Stromal cell of bone marrow (primary cell): ENCODE data around the gene RNF141.

Experiments used
- DNase-seq: peaks from one replicate; pipeline ENCODE4 v3.0.0-alpha.2; 2012; ENCODE audit warnings: low read depth

RNF141 gene

GRCh38 chr11:10561043-10561818, 20.2 kb upstream of the RNF141 start:
- no peak for DNase-seq

GRCh38 chr11:10558288-10558687, 17.3 kb upstream of the RNF141 start:
- no peak for DNase-seq

- no peak for DNase-seq
Observed at GRCh38 chr11:10556590-10556989, 15.6 kb upstream of the RNF141 start.

- DNase-seq: no peak
Observed at GRCh38 chr11:10551845-10552352, 10.9 kb upstream of the RNF141 start.

GRCh38 chr11:10551290-10551592, 10.3 kb upstream of the RNF141 start:
- no peak for DNase-seq

- peak; percentile 59 for DNase-seq
Observed at GRCh38 chr11:10550503-10551289, 9.7 kb upstream of the RNF141 start.

- no peak for DNase-seq
Observed at GRCh38 chr11:10544491-10545465, 3.8 kb upstream of the RNF141 start.

- DNase-seq: no peak
Observed at GRCh38 chr11:10543782-10544181, 2.8 kb upstream of the RNF141 start.

- DNase-seq: no peak
Observed at GRCh38 chr11:10542776-10543175, 1.8 kb upstream of the RNF141 start.

- no peak for DNase-seq
Observed at GRCh38 chr11:10541561-10541930, 559 bp upstream of the RNF141 start.

- no peak for DNase-seq
Observed at GRCh38 chr11:10540546-10540914, 457 bp downstream of the RNF141 start.

- DNase-seq: no peak
Observed at GRCh38 chr11:10539339-10539738, 1.6 kb downstream of the RNF141 start.

GRCh38 chr11:10538924-10539323, 2.1 kb downstream of the RNF141 start:
- no peak for DNase-seq

GRCh38 chr11:10537600-10537999, 3.4 kb downstream of the RNF141 start:
- no peak for DNase-seq

GRCh38 chr11:10534316-10534715, 6.7 kb downstream of the RNF141 start:
- DNase-seq: no peak

- DNase-seq: no peak
Observed at GRCh38 chr11:10533323-10533722, 7.7 kb downstream of the RNF141 start.

GRCh38 chr11:10532526-10532925, 8.5 kb downstream of the RNF141 start:
- DNase-seq: no peak

- no peak for DNase-seq
Observed at GRCh38 chr11:10529279-10529678, 11.7 kb downstream of the RNF141 start.

GRCh38 chr11:10528121-10528520, 12.9 kb downstream of the RNF141 start:
- no peak for DNase-seq

- no peak for DNase-seq
Observed at GRCh38 chr11:10526974-10527918, 13.7 kb downstream of the RNF141 start.

GRCh38 chr11:10524471-10524870, 16.5 kb downstream of the RNF141 start:
- no peak for DNase-seq
